Tibial nerve (tissue), 4 donors: ENCODE results near the gene STX7. TPM values are rescaled to one million over a fixed set of nuclear protein-coding genes. Genes with fewer than 3 reads are reported as not detected.
A peak's percentile ranks its signal among the peaks of the same experiment; 100 is the strongest.
"Not testable (repeated sequence)": the region's sequence is repeated elsewhere in the genome, so short reads cannot be mapped to it uniquely, and the experiment has no call there.

Experiments
- DNase-seq, 2 donors: peaks; one replicate each; pipeline ENCODE4 v3.0.0-alpha.2; 2019; ENCODE audit warnings: low spot score in 2 of 2
- H3K27ac ChIP-seq, 4 donors: fragments of 200-600 bp; sonication (generic) in 3 of 4; one replicate each; pipeline ENCODE4 v1.5.1; 2017 to 2019; ENCODE audit warnings: mild to moderate bottlenecking in 1 of 4
- H3K27me3 ChIP-seq, 2 donors: fragments of 200-600 bp; sonication (generic) in 1 of 2; one replicate each; pipeline versions ENCODE4 v1.5.1 to v1.6.0; 2017 to 2019
- H3K36me3 ChIP-seq, 3 donors: fragments of 200-600 bp; sonication (generic); one replicate each; pipeline ENCODE4 v1.5.1; 2018 to 2019
- H3K4me1 ChIP-seq, 4 donors: fragments of 200-600 bp; sonication (generic) in 3 of 4; one replicate each; pipeline ENCODE4 v1.5.1; 2017 to 2019
- H3K4me3 ChIP-seq, 4 donors: fragments of 200-600 bp; sonication (generic) in 3 of 4; one replicate each; pipeline ENCODE4 v1.5.1; 2017 to 2019; ENCODE audit warnings: mild to moderate bottlenecking in 1 of 4, moderate library complexity in 1 of 4
- H3K9me3 ChIP-seq, 4 donors: fragments of 200-600 bp; sonication (generic) in 3 of 4; one replicate each; pipeline ENCODE4 v1.5.1; 2017 to 2019
- EP300 ChIP-seq, 2 donors: sonication (generic); formaldehyde crosslinking; IDR thresholded peaks; one replicate each; pipeline ENCODE4 v1.6.1; 2017; ENCODE audit warnings: antibody characterized with exemption in 2 of 2, mild to moderate bottlenecking in 1 of 2
- POLR2A ChIP-seq, 2 donors: fragments of 450-650 bp; IDR thresholded peaks; one replicate each; pipeline ENCODE4 v1.6.1; 2017; ENCODE audit warnings: antibody characterized with exemption in 2 of 2, mild to moderate bottlenecking in 2 of 2, moderate library complexity in 2 of 2
- WGBS, 2 donors: methylation state at CpG; one replicate each; pipeline ENCODE4 v1.1.5; 2018; 5-methylcytosine and 5-hydroxymethylcytosine counted together
- total RNA-seq, 4 donors: library from RNA; depleted of rRNA; stranded (reverse); fragments of >200 nt; gene quantifications; one replicate each; pipeline ENCODE4 v1.1.0, GENCODE V29; 2016
- TF ChIP-seq, protein P1 (sequence below), 5 experiments: fragments of 200-600 bp in 3 of 5; fragments of 450-650 bp in 2 of 5; sonication (generic) in 3 of 5; IDR thresholded peaks; one replicate each; pipeline ENCODE4 v1.5.1; 2016 to 2019; ENCODE audit warnings: antibody characterized with exemption in 5 of 5, mild to moderate bottlenecking in 3 of 5, moderate library complexity in 2 of 5

Gene STX7, protein sequence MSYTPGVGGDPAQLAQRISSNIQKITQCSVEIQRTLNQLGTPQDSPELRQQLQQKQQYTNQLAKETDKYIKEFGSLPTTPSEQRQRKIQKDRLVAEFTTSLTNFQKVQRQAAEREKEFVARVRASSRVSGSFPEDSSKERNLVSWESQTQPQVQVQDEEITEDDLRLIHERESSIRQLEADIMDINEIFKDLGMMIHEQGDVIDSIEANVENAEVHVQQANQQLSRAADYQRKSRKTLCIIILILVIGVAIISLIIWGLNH
- total RNA-seq: 10 to 100 TPM; 53.4 to 92.0 (median 65.6) TPM

DNA sequence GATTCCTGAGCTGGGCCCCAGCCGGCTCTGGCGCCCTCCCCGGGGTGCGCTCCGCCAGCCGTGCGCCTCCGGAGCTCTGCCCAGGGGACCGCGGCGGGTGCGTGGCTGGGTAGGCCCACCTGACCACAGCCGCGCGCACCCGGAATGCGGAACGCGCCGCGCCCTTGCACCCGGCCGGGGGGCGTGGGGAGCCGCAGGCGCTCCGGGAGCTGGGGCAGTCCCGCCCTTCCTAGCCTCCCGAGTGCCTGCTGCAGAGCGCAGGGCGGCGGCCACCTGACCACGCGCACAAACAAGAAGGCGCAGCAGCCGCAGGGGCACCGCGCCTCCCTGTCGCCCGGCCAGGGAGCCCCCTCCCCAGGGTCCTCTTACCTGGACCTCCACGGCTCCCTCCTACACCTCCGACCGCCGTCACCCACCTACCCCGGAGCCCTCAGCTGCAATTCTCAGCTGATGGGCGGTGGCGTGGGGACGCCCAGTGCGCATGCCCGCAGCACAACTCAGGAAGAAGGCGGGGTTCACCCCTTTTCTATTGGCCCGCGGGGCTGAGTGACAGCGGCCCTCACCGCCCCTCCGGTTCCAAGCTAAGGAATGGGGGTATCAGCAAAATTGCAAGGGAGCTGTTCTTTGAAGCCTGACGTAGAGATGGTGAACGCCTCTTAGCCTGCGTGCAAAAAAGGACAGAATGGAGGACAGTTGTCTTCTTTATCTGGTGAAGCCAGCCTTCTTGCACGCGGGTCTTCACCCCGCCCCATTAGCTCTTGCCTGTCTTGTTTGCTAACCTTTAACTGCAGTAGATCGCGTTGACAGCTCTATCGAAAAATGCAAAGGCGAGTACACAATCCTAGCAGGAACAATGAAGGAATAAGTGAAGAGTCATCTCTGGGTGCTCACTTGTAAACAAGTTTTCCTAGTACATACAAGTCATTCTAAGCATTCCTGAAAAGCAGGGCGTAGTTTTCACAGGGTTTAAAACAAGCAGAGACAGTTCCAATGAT is at the start of gene STX7:
Gene STX7 (minus strand): TSS at position 479 of the 995 bp plus-strand sequence. CDS start 9,586 bp downstream, outside the sequence.
- Histone ChIP-seq H3K9me3 (no peaks in the 10 kb centered on the region), H3K4me3 (peak within 1 kb of the TSS; percentile 56 to 97 (median 82)), H3K4me1 (peaks cover 4 to 45% (median 26%) of the 10 kb centered on the region in 4 donors), H3K36me3 (peaks cover 0 to under 1% (median 0%) of the 10 kb centered on the region in 3 donors), H3K27me3 (no peaks in the 10 kb centered on the region), H3K27ac (peak within 1 kb of the TSS; percentile 76 to 95 (median 88))
- TF ChIP-seq, protein P1, sequence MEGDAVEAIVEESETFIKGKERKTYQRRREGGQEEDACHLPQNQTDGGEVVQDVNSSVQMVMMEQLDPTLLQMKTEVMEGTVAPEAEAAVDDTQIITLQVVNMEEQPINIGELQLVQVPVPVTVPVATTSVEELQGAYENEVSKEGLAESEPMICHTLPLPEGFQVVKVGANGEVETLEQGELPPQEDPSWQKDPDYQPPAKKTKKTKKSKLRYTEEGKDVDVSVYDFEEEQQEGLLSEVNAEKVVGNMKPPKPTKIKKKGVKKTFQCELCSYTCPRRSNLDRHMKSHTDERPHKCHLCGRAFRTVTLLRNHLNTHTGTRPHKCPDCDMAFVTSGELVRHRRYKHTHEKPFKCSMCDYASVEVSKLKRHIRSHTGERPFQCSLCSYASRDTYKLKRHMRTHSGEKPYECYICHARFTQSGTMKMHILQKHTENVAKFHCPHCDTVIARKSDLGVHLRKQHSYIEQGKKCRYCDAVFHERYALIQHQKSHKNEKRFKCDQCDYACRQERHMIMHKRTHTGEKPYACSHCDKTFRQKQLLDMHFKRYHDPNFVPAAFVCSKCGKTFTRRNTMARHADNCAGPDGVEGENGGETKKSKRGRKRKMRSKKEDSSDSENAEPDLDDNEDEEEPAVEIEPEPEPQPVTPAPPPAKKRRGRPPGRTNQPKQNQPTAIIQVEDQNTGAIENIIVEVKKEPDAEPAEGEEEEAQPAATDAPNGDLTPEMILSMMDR (IDR thresholded peaks at IDR 0.05): no peak
- peak; percentile 66 to 86 for TF ChIP-seq POLR2A (IDR thresholded peaks at IDR 0.05)
- peak; percentile 44 to 97 for TF ChIP-seq EP300 (IDR thresholded peaks at IDR 0.05)
- WGBS, 2 donors: 1 to 2% methylated on average over 17 to 41 of the region's 67 CpGs
- DNase-seq: peak; percentile 75 to 79

DNA sequence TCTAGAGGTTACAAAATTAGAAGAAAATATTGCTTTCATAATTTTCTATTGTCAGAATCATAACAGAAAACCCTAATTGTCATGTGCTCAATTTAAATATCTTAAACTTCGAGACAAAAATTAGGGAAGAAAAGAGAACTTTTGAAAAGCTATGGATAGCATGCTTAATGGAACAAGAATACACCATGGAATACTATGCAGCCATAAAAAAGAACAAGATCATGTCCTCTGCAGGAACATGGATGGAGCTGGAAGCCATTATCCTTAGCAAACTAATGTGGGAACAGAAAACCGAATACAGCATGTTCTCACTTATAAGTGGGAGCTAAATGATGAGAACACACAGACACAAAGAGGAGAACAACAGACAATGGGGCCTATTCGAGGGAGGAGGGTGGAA is 47.2 kb upstream of the STX7 start:
- not testable (repeated sequence) for DNase-seq

DNA sequence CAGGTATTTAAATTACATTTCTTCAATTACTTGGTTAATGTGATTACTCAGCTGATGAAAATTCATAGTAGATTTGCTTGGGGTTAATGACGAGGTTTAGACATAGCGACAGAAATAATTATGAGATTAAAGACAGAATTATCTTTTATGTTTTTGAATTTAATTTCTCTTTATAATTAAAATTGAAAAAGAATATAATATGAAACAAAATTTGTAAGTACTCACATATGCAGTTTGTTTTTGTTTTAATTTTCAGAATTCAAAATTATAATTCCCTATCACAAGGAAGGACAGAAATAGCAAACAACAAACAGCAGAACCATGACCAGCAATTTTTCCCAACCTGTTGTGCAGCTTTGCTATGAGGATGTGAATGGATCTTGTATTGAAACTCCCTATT is 39.5 kb upstream of the STX7 start, which contains the start of gene TAAR8:
Gene TAAR8 (plus strand): TSS at position 301 of the 400 bp plus-strand sequence. CDS start 21 bp downstream, at position 322.
- no peak within 1 kb of the TSS for H3K27ac ChIP-seq
- no peaks in the 10 kb centered on the region for H3K36me3 ChIP-seq
- H3K4me1 ChIP-seq: no peaks in the 10 kb centered on the region
- no peak for DNase-seq
- no peak within 1 kb of the TSS for H3K4me3 ChIP-seq
- H3K27me3 ChIP-seq: no peaks in the 10 kb centered on the region
- TF ChIP-seq EP300 (IDR thresholded peaks at IDR 0.05) (no peak), POLR2A (IDR thresholded peaks at IDR 0.05) (no peak)
- TF ChIP-seq, protein P1 (IDR thresholded peaks at IDR 0.05): no peak
- H3K9me3 ChIP-seq: no peaks in the 10 kb centered on the region
- 93 to 94% methylated on average over 2 of the region's 2 CpGs for WGBS, 2 donors

More for the DNA sequence above, 47.2 kb upstream of the STX7 start:
- H3K9me3 ChIP-seq, H3K27me3 ChIP-seq, H3K4me3 ChIP-seq, H3K27ac ChIP-seq, H3K4me1 ChIP-seq, H3K36me3 ChIP-seq: not testable (repeated sequence)
- WGBS, 2 donors: 71 to 72% methylated on average over 3 of the region's 3 CpGs

DNA sequence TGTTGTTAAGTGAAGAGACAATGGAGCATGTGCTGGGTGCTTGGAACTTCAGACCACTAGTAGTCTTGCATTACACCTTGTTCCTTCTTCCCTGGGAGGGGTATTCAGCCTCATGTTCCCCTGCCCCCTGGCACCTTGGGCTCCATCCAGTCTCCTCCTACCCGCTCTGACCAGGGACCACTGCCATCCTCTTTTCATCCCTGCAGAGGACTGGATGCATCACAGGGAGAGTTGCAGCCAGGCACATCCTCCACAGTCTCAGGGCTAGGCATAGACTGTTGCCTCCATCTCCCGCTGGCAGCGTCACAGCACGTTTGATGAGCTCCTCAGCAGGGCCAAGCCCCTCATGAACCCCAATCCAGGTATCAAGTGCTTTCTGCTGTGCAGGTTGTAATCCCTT is 38.3 kb upstream of the STX7 start:
- no peak for DNase-seq
- Histone ChIP-seq H3K9me3 (no peaks in the 10 kb centered on the region), H3K4me3 (no peak overlapping the region), H3K36me3 (no peaks in the 10 kb centered on the region), H3K4me1 (no peaks in the 10 kb centered on the region), H3K27ac (no peak overlapping the region), H3K27me3 (no peaks in the 10 kb centered on the region)
- 81 to 97% methylated on average over 4 of the region's 4 CpGs for WGBS, 2 donors
- TF ChIP-seq EP300 (IDR thresholded peaks at IDR 0.05): no peak
- TF ChIP-seq, protein P1 (IDR thresholded peaks at IDR 0.05): no peak
- TF ChIP-seq POLR2A (IDR thresholded peaks at IDR 0.05): no peak

DNA sequence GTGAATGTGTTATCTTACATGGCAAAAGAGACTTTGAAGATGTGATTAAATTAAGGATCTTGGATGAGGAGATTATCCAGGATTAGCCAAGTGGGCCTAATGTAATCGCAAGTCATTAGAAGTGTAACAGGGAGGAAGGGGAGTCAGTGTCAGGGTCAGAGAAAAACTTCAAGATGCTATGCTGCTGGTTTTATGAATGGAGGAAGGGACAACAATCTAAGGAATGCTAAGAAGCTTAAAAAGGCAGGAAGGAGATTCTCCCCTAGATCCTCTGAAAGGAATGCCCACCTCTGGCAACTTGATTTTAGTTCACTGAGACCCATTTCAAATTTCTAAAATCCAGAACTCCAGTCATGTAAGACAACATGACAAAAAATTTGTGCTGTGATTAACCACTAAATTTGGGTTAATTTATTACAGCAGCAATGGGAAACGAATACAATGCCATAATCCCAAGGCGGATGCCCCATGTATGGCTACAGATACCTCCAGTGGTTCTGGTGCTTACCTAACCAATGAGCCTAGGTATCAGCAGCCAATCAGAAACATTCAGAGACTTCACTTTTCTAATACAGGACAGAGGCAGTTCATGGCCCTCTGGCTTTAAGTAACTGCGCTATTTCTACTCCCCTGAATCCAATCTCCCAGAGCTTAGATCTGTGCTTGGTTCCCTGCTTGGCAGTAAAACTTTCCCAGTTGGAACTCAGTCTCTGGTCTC is 36.0 kb upstream of the STX7 start:
- WGBS, 2 donors: 89 to 90% methylated on average over 4 of the region's 4 CpGs
- TF ChIP-seq POLR2A (IDR thresholded peaks at IDR 0.05) (no peak), EP300 (IDR thresholded peaks at IDR 0.05) (no peak)
- TF ChIP-seq, protein P1 (IDR thresholded peaks at IDR 0.05): no peak

More for the DNA sequence above, 36.0 kb upstream of the STX7 start:
- no peaks in the 10 kb centered on the region for H3K9me3 ChIP-seq
- H3K27me3 ChIP-seq: no peaks in the 10 kb centered on the region
- H3K4me1 ChIP-seq: no peaks in the 10 kb centered on the region
- DNase-seq: no peak
- H3K36me3 ChIP-seq: no peaks in the 10 kb centered on the region
- no peak overlapping the region for H3K27ac ChIP-seq
- H3K4me3 ChIP-seq: no peak overlapping the region
